ENCODE results near the gene AP5Z1. TPM values are rescaled to one million over a fixed set of nuclear protein-coding genes. Genes with fewer than 3 reads are reported as not detected.

The AP5Z1 gene
- total RNA-seq, 1 experiment from 2014 or later: 38.3 TPM

GRCh38 chr7:4730276-4730675, 45.1 kb upstream of the AP5Z1 start:
- TF ChIP-seq, protein P1, sequence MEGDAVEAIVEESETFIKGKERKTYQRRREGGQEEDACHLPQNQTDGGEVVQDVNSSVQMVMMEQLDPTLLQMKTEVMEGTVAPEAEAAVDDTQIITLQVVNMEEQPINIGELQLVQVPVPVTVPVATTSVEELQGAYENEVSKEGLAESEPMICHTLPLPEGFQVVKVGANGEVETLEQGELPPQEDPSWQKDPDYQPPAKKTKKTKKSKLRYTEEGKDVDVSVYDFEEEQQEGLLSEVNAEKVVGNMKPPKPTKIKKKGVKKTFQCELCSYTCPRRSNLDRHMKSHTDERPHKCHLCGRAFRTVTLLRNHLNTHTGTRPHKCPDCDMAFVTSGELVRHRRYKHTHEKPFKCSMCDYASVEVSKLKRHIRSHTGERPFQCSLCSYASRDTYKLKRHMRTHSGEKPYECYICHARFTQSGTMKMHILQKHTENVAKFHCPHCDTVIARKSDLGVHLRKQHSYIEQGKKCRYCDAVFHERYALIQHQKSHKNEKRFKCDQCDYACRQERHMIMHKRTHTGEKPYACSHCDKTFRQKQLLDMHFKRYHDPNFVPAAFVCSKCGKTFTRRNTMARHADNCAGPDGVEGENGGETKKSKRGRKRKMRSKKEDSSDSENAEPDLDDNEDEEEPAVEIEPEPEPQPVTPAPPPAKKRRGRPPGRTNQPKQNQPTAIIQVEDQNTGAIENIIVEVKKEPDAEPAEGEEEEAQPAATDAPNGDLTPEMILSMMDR (conservative IDR thresholded peaks at IDR 0.05): no peak
- peaks cover 10% of the 10 kb centered on the region for H3K27me3 Mint-ChIP-seq (ENCODE audit: low read depth)
- Histone ChIP-seq H3K14ac (ENCODE audit: insufficient read depth, low read length) (no peak overlapping the region; the same call in 1 of the 2 replicates), H3K27me3 (ENCODE audit: insufficient read depth, low read length) (no peaks in the 10 kb centered on the region), H3K9ac (ENCODE audit: extremely low read depth, insufficient read length, low read length) (no peak overlapping the region), H2BK12ac (ENCODE audit: insufficient read length, low read depth, low read length) (no peak overlapping the region), H2BK15ac (ENCODE audit: low read depth, low read length) (no peak overlapping the region), H2BK120ac (ENCODE audit: low read depth, low read length, poor library complexity, severe bottlenecking) (no peak overlapping the region), H4K8ac (replicated peaks; ENCODE audit: insufficient read length, low read depth, low read length) (no peak overlapping the region), H2BK5ac (ENCODE audit: insufficient read length, low read length) (no peak overlapping the region), H3K4ac (ENCODE audit: low read depth, low read length) (no peak overlapping the region), H3K27ac (ENCODE audit: insufficient read length, low read depth, low read length) (no peak overlapping the region), H4K91ac (ENCODE audit: insufficient read length, low read depth, low read length) (no peak overlapping the region), H3K4me2 (ENCODE audit: insufficient read depth, insufficient read length, low read length) (no peak overlapping the region), H2AFZ (ENCODE audit: low read length) (no peak overlapping the region), H3T11ph (ENCODE audit: low read length) (no peak overlapping the region), H3K23me2 (ENCODE audit: insufficient read length, low read depth, low read length, poor library complexity, severe bottlenecking) (no peaks in the 10 kb centered on the region), H3K23ac (ENCODE audit: insufficient read length, low read depth, low read length) (no peak overlapping the region), H3K56ac (ENCODE audit: insufficient read length, low read depth, low read length) (no peak overlapping the region), H3K79me1 (ENCODE audit: insufficient read depth, low read depth, low read length, poor library complexity, severe bottlenecking) (no peaks in the 10 kb centered on the region), H3K79me2 (ENCODE audit: insufficient read depth, low read length) (no peaks in the 10 kb centered on the region), H3K9me3 (ENCODE audit: control insufficient read depth, low read depth, low read length) (no peaks in the 10 kb centered on the region), H2BK20ac (ENCODE audit: low read depth, low read length, poor library complexity, severe bottlenecking) (no peak overlapping the region), H3K4me1 (ENCODE audit: insufficient read depth, low read length) (no peaks in the 10 kb centered on the region), H4K5ac (ENCODE audit: insufficient read length, low read depth, low read length) (no peak overlapping the region), H4K20me1 (ENCODE audit: control insufficient read depth, insufficient read depth, insufficient read length) (no peaks in the 10 kb centered on the region), H3K18ac (ENCODE audit: insufficient read length, low read depth, low read length) (no peak overlapping the region), H2AK5ac (ENCODE audit: insufficient read length, low read length) (no peak overlapping the region)
- H3K4me3 Mint-ChIP-seq: no peak overlapping the region
- H3K4me1 Mint-ChIP-seq: no peaks in the 10 kb centered on the region; a peak in 1 of 4 replicates
- H3K9me3 Mint-ChIP-seq: no peaks in the 10 kb centered on the region
- H3K27ac Mint-ChIP-seq: no peak overlapping the region
- peaks cover 0 to 1% (median 0%) of the 10 kb centered on the region in 3 experiments; a peak in 1 of 7 replicates for H3K36me3 Mint-ChIP-seq (ENCODE audit: insufficient read depth in 1 of 3, low read depth in 3 of 3)
- no peak for DNase-seq
- no CpG with 5 or more reads among the region's 19 CpGs for WGBS (ENCODE audit: extremely low coverage, insufficient read length, low lambda C conversion rate)

All from H9 (cell line).